NCI-H1048 (cell line): ENCODE data around the gene S1PR3.

Source experiments
- DNase-seq: peaks from one replicate; lab custom pipeline; 2025; lab: John Stamatoyannopoulos, UW

Gene S1PR3

DNA sequence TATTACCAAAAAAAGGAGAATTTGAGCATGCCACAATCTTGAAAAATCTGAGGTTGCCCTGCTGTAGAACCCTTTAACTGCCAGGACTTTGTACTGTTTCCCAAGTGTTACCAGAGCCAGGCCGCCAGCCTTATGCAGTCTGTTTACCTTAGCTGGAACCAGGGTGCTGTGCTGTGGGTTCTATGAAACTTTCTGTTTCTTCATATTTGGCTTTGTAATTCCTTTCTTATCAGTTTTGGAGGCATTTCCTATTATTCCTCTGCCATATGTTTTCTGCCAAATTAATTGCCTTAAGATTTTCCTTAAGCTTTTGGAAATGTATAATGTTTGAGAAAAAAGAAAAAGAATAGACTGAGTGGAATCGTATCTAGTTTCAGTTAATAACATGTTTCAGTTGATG, 2.1 kb downstream of the S1PR3 start:
- no peak for DNase-seq

DNA sequence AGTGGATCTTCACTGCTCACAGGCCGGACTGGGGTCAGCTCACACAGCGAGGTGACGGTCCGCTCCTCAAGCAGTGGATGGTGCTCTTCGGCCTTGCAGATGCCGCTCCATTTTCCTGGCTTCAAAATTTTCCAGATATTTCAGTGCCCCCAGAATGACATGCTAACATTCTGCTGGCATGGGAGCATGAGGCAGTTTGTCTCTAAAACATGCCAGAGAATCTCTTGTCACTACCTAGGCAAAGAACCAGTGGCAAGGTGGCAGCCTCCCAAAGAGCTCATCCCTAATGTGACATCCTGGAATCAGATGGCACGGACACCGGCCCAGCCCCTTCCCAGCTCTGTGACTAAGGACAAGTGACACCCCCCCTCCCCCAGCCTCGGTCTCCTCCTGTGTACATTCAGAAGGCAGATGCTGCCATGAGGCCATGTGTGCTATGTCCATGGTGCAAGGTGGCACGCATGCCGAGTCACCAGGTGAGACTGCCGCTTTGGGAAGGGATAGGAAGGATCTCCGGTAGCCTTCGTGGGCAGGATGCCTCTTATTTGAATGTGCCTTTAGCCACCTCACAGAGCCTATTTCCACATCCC, 2.7 kb downstream of the S1PR3 start:
- DNase-seq = no peak

- DNase-seq = no peak
Measured at GRCh38 chr9:88994469-88995199, 3.4 kb downstream of the S1PR3 start.

GRCh38 chr9:88995200-88995577, 3.9 kb downstream of the S1PR3 start:
- DNase-seq = no peak

GRCh38 chr9:88995627-88996026, 4.4 kb downstream of the S1PR3 start:
- no peak for DNase-seq

DNA sequence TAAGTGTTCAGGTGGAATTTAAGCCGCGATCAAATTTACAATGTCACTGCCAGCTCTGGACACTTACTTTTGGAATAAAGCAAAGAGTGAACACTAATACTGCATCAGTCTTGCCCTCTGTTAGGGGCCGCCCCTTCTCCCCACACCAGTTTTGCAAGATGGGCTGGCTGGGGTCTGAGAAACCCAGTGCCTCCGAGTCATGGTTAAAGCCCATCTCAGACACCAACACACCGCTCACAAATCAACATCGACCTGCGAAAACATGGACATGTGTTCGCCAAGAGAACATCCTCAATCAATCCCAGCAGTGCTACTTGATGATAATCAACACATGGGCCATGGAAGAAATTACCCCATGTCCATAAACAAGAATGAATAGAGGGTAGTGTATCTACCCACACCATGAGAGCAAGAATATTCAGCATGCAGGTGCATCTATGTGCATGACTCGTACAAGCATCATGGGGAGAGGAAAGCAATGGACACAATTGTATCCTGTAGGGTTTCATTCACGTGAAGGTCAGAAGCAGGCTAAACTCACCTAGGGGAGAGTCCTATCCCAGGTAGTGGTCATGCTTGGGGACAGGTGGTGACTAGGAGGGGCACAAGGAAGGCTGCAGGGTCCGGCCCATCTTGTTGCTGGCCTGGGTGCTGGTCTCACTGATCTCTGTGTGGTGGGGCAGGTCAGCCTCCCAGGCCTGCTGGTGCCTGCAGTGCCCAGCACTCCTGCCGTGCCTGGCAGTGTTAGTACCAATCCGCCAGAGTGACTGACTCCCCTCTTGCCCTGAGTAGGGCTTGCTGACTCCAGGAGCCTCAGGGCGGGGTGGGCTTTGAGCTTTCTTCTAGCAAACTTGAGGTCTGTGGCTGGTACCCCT, 5.0 kb downstream of the S1PR3 start:
- DNase-seq = no peak

DNA sequence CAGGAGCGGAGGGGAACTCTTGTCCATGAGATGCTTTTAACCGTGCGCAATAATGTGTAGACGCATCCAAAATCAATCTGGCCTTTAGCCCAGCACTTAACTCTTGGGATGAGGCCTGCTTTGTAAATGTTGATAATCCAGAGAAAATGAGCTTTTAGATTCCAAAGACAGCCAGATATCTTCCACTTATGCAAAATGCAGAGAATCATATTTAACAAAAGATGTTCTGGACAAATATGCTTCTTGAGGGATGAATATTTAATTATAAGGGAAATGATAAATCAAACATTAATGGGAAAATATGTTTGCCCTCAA, 5.6 kb downstream of the S1PR3 start:
- DNase-seq = no peak

DNA sequence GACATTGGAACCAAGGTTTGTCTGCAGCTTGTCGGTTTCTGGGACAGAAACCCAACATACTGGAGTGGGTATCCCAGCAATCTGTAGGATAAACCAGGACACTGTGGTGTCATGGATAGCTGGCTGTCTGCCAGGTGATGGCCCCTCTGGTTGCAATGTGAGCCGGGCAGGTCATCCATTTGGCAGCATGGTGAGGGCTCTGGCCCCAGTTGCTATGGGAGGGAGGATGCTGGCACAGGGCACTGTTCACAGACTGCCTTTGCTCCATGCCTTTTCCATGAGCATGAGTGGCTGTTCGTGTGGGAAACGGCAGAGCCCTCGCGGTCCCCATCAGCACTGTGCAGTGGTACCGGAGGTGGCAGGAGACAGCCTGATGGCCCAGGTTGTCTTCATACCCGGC, 6.4 kb downstream of the S1PR3 start:
- no peak for DNase-seq

GRCh38 chr9:88998503-88998902, 7.2 kb downstream of the S1PR3 start:
- no peak for DNase-seq

DNA sequence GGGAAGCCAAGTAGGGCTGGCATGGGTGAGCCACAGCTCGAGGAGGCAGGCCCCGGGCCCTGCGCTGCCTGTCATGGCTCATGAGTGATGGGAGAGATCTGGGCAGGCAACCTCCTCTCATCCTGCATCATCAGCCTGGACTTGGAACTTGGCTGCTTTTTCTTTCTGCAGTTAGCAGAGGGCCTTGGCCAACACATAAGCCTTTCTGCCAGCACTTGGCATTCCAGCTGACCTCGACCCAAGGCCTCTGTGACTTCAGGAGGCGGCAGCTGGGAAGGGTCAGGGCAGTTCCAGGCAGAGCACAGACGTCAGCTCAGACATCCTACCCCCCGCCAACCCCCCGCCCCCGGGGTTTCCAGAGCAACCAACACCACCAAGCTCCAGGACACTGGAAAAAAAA, 7.6 kb downstream of the S1PR3 start:
- no peak for DNase-seq

DNA sequence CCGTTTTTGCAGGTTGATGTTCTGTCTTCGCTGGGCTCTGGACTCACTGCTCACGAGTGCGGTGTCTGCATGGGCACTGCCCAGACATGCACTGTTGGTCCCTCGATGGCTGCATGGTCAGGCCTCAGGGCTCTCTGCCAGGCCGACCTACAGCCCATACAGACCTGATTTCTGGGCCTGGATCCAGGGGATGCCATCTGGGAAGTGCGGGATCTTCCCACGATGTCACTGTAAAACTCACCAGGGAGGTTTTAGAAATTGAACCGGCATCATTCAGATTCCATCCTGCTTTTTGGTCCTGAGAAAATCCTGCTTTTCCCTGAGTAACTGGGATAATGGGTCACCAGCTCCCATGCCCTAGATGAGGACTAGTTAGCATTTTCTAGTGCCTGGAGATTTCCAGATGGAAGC, 9.1 kb downstream of the S1PR3 start:
- no peak for DNase-seq

GRCh38 chr9:89000973-89001916, 10.0 kb downstream of the S1PR3 start:
- peak; percentile 82 for DNase-seq

GRCh38 chr9:89001917-89002540, 10.8 kb downstream of the S1PR3 start:
- no peak for DNase-seq

DNA sequence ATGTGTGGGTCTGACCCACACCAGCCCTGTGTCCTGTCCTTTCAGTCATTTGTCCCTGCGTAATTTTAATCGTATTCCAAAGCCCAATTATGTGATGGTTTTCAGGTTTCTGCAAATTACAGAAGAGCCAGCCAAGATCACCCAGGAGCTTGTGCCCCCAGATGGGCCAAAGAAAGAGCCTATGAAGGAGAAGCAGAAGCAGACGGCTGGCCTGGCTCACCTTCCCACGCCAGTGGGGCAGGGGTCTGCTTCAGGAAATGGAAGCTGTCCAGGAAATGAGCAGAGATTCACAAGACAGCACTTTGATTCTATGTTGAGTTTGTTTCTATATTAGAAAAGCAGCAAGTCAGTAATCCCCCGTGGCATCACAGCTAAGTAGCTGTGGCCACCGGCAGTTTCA, 11.7 kb downstream of the S1PR3 start:
- DNase-seq = no peak

DNA sequence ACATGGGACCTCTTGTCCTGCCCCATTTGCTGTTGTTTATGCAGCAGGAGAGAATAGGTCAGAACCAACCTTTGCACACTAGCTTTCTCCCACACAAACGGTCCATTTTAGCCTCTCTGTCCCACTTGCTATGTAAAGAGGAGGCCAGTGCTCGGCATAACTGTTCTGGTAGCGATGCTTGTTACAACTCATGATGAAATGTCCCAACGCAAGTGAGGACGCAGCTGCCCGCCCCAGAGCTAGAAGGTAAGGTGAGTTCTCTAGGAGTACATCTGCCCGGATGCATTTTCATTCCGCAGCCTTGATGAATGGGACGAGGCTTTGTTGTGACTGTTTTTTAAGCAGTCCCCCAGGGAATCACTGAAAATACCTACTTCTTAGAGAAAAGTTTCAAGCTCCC, 14.1 kb downstream of the S1PR3 start:
- no peak for DNase-seq

DNA sequence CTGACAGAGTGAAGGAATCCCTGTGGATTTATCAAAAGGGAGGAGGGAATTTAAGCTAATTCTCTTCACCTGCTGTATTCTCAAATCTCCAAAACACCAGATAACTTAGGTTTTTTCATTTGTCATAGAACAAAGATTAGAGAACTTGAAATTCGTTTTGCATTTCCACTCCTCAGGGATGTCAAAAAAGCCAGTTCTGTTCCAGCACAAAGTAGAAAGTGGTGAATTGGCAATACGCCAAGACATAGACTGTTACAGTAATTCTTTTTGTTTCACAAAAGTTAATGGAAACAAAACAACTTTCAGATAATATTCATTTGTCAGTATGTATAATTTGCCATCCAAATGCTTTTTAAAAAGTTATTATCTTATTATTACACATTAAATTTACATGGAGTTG, 15.0 kb downstream of the S1PR3 start:
- no peak for DNase-seq

DNA sequence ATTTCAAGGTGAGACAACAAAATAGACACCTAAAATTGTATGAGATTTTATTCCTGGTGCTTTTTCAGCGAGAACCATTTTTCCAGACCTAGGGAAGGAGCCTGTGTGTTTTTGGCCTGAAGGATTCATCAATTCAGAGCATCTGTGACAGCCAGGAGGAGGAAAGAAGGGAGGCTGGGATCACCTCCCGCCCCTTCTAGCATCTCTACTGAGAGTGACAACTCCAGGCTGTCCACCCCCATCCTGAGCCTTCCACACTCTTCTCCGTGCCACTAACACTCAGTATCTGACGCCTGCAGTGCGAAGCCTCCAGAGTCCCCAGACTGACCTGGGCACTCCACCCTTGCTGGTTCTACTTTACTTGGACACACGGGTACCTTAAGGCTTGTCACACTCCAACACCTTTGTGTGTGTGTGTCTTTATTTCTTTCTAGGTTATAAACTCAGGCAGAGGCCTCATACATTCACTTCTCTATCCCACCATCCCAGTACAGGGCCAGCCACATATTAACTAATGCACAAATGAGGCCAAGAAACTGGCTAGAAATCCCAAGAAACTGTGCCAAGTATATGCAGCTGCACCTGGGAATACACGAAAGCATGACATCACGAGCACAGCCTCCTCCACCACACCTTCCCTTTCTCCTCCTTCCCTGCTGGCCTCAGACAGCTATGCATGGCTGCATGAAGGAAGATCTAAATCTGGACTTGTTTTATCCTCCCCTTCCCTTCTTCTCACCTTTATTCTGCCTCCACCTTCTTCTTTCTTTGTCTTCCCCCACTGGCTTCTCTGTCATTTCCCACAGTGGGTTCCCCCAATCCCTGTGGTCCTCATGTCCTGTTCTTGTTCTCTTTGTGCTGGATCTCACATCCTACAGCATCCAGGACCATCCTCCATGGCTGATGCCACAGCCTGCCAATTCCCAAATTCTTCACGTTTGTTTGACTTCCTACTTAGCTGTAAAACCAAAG, 16.0 kb downstream of the S1PR3 start:
- no peak for DNase-seq

GRCh38 chr9:89008055-89008743, 16.9 kb downstream of the S1PR3 start:
- no peak for DNase-seq

GRCh38 chr9:89008744-89009545, 17.7 kb downstream of the S1PR3 start:
- no peak for DNase-seq
